ENCODE results near the gene ATOH8.

Gene ATOH8

GRCh38 chr2:85756822-85757435, 3.1 kb downstream of the ATOH8 start:
- no peak for DNase-seq

GRCh38 chr2:85757860-85758259, 4.1 kb downstream of the ATOH8 start:
- DNase-seq = no peak

DNA sequence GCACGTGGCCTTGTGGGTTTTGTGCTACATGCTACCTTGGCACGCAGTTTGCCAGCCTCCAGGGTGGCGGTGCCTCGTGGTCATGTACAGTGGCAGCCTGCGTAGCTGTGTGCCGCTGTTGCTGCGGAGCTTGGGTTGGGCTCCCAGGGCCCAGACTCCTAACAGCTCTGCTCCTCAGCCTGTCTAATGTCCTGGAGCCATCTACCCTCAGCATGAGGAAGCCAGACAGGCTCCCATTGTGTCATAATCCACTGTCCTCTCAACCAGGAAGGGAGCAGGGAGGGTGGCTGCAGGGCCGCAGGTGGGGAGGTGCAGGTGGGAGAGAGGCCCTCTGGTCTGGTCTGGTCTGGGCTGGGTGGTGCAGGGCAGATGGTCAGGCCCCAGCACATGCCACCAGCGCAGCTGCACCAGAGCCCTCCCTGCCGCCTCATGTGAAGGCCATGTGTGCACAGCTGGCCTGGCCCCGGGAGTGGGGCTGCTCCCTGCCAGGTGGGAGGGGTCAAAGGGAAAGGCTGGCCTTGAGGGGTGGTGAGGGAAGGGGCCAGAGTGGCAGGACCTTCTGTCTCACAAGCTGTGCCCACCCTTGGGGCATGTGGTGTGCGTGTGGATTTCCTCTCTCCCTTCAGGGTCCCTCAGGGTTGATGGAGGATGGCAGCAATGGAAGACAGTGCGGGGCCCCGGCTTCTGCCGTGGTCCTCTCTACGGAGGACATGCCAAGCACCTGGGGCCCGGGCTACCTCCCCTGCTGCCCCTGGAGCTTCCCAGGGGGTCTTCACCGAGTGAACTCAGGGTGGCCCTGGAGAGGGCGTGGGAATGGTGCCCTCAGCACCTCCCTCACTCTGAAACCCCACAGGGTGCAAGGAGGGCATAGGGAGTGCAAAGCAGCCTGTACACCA, 4.8 kb downstream of the ATOH8 start:
- DNase-seq = no peak

- no peak for DNase-seq
Observed at GRCh38 chr2:85759257-85759613, 5.4 kb downstream of the ATOH8 start.

DNA sequence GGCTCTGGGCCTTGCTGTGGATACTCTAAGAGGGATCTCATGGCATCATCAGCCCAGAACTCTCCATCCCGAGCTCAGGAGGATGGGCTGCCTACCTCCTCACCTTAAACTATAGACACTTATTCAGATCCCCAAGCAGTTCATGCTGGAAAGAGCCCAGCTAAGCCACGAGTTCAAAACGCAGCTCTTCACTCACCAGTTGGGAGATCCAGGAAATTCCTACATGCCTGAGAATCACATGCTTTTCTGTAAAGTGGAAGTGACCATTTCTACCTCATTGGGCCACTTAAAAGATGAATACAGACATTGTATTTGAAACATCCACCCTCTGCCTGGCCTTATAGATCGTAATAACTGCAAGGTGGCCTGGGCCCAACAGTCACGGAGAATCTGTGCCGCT, 6.6 kb downstream of the ATOH8 start:
- DNase-seq = no peak

- DNase-seq = no peak
Observed at GRCh38 chr2:85760872-85761271, 7.1 kb downstream of the ATOH8 start.

GRCh38 chr2:85761512-85761944, 7.7 kb downstream of the ATOH8 start:
- no peak for DNase-seq

GRCh38 chr2:85761946-85762345, 8.2 kb downstream of the ATOH8 start:
- no peak for DNase-seq

GRCh38 chr2:85763132-85763531, 9.3 kb downstream of the ATOH8 start:
- no peak for DNase-seq

- no peak for DNase-seq
Observed at GRCh38 chr2:85763831-85764230, 10.0 kb downstream of the ATOH8 start.

DNA sequence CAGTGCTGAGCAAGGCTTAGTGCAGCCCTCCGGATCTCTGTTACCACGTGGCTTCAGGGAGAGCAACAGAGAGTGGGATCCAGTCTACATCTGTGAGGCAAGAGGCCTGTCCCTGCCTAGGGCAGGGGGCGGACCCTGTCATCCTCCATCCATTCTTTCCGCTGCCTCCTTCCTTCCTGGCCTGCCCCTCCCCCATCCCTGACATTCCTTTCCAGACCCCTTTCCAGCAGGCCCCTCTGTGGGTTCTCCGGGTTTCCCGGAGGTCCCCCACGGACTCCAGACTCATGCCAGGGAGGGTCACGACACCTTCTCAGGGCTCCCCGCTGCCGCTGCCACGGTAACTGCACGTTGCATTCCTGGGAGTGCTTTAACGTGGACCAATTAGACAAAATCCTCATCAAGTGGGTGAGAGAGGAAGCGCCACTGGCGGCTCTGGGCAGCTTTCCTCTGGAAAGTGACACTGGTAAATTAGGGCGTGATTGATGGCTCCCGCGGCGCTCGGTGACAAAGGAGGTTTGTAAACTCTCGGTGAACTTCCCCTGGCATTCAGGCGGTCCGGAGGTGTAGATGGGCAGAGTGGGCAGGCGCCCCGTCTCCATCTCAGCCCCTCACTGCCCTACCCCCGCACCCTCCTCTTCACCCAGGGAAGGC, 11.4 kb downstream of the ATOH8 start:
- no peak for DNase-seq

DNA sequence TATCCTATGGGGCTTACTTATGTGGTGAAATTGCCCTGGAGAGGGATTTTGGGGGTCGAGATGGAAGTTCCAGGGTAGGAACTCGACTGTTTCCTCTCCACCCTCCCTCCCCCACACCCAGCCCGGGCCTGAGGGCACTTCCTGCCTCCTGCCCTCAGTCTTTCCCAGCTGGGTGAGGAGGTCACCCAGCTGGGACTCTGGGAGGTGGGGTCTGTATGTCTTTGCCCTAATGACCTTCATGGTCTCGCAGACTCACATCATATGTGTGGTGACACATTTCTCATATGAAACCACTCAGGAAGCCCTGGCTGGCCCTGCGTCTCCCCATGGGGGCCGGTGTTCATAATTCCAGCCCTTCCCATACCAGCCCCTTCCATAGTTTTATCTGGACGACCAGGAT, 12.4 kb downstream of the ATOH8 start:
- DNase-seq = no peak

GRCh38 chr2:85767803-85768665, 14.2 kb downstream of the ATOH8 start:
- DNase-seq = no peak

GRCh38 chr2:85768713-85769112, 14.9 kb downstream of the ATOH8 start:
- no peak for DNase-seq

- no peak for DNase-seq
Observed at GRCh38 chr2:85769236-85769982, 15.6 kb downstream of the ATOH8 start.

DNA sequence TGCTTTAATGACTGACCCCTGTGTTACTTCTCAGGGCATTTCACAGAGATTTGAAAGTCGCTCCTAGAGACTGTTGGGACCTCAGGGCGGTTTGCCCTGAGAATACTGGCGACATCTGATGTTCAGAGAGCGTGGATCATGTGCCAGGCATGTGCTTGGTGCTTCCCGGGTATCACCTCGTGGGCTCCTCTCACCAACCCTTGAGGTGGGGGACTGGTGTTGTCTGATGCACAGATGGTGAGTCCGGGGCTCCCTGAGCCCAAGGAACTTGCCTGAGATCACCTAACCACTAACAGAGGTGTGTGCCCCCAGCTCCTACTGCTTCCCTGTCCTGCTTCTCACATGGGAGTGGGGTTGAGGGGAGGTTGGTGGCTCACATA, 16.2 kb downstream of the ATOH8 start:
- no peak for DNase-seq

DNA sequence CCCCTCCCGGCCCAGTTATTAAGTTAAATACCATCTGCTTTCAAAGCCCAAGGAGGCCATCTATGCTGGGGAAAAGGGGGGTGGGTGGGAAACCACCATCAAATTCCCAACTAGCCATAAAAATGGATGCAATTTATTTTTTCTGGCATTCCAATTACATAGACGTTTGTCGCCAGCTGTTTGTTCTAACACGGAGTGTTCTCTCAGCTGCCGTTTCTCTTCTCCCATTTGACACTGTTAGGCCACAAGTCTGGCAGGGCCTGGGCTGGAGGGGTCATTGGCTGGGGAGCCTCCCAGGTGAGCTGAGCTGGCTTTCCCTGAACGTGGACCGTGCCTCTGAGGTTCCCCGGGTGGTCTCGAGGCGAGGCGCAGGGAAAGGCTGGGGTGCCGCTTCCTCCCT, 16.6 kb downstream of the ATOH8 start:
- DNase-seq = no peak

- DNase-seq = no peak
Observed at GRCh38 chr2:85770786-85771409, 17.1 kb downstream of the ATOH8 start.

- no peak for DNase-seq
Observed at GRCh38 chr2:85771486-85771885, 17.7 kb downstream of the ATOH8 start.

DNA sequence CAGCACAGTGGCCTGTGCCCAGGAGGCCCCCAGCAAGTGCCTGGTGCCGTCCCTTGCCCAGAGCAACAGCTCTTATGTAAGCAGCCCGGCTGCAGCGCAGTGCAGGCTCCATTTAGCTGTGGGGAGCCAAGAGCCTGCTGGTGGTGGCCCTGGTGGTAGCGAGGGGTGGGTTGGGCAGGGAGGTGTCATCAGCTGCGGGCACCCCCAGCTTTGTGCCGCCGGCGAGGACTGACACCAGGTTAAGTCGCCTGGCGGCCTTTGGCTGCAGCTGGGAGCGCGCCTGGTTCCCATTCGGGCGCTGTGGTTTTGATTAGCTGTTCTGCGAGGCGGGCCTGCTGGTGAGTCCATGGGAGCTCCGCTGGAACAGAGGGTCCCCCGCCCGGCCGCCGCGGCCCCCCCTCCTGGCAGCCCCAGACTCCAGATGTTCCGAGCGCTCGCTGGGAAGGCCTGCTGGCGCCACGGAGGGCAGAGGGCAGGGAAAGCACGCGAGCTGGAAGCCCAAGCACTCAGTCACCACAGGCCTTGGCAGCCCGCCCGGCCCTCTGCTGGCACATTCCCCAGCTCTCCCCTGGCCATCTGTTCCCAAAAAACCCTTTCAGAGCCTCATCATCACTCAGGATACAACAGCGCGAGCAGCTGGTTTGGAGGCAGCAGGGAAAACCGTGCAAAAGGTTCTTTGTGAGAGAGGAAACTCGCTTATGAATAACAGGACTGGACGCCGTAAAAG, 18.4 kb downstream of the ATOH8 start:
- DNase-seq = no peak

DNA sequence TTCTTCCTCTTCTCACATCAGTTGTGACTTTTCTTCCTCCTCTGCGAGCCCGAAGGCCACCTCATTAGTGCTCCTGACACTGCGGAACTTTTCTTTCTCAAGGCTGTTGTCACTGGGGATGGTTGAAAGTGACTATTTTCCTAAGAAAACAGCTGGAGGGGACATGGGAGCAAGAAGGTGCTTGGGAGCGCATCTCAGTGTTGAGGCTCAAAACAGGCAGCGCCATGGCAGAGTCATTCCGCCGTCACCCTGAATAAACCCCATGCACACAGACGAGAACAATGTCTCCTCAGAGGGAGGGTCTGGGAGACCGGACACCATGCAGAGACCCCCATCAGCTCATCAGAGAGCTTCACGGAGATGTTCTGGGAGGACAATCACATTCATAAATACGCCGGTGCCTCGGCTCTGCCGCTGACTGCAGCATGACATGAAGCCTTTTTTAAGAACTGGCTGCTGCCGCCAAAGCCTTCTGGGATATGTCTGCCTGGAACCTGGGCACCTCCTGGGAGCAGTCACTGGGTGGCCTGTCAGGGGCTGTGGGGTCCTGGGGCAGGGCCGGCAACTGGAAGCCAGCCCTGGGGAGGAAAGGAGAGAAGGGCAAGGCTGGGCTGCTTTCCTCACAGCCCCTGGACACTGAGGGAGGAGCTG, 19.2 kb downstream of the ATOH8 start:
- no peak for DNase-seq
